ENCODE results near the gene MDP1. TPM values are rescaled to one million over a fixed set of nuclear protein-coding genes. Genes with fewer than 3 reads are reported as not detected.
"Not testable (repeated sequence)": the region's sequence is repeated elsewhere in the genome, so short reads cannot be mapped to it uniquely, and the experiment has no call there.

The MDP1 gene
- total RNA-seq, 1 donor from 2014 or later = 13.8 TPM

DNA sequence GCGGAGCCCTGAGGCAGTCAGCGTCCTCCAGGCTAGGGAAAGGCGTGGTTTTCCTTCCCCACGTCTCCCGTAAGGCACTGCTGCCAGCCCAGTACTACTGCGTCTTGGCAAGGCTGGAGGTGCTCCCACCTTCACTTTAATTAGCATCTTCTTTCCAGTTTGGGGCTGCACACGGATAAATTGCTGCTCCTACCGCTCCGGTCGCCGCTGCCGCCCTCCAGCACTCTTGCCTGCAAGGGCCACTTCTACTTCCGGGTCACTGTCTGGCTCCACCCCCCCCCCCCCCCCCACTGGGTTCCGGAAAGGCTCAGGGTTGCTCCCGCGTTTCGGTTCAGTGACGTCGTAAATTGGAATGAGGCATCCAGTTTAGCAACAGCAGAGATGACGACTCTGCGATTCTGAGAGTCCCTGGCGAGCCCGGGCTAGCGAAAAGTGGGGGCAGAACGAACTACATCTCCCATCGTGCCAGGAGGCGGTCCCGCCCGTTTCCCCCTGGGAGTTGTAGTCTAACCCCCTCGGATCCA, 16.3 kb upstream of the MDP1 start, which contains the start of gene NEDD8:
Gene NEDD8, minus strand, starts transcription at position 247 of the 524 bp plus-strand sequence. Its CDS starts 100 bp downstream, at position 147.
- intact Hi-C loops (cut with micrococcal nuclease) = loop anchor here (1.0 to 2.0 kb wide), 6 partner anchors 10 to 210 kb away; partner anchors contain the start of genes EMC9, IPO4, MDP1 and RABGGTA

DNA sequence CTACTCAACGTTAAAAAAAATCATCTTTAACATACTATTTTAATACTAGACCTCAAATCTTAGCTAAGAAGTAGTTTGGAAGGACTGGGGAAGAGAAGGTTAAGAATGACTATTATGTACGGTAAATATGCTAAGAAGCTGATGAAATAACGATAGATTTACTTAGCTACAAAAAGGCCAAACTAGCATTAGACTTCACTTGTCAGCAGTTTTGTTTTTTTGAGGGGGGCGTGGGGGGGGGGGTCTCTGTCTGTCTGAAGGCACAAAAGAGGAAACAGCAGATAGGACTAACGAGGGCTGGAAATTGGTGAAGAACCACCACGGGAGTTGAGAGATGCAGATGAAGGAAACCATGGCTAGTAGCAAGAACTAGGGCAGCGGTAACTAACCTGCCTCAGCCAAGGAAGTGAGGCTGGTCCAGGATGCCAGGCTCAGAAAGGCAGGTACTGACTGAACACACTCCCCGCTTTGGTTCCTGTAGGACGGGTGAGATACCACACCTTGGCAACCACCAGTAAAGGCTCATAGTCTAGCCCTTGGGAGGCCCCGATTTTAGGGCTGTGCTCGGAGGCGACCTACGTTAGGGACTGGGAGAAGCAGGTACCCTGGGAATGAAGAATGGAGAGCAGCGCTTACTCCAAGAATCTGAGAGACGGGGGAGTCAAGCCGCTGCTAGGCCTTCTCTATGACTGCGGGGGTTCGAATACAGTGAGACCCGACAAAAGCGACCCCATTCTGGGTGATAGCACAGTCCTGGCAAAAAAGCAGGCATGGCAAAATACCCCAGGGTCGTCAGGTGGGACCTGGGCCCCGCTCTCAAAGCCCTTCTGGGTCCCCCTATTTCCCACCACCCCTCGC, 15.6 kb upstream of the MDP1 start:
- intact Hi-C loops (cut with micrococcal nuclease) = loop anchor here (1.0 to 2.0 kb wide), 6 partner anchors 11 to 211 kb away; partner anchors contain the start of genes EMC9, IPO4, MDP1 and RABGGTA

DNA sequence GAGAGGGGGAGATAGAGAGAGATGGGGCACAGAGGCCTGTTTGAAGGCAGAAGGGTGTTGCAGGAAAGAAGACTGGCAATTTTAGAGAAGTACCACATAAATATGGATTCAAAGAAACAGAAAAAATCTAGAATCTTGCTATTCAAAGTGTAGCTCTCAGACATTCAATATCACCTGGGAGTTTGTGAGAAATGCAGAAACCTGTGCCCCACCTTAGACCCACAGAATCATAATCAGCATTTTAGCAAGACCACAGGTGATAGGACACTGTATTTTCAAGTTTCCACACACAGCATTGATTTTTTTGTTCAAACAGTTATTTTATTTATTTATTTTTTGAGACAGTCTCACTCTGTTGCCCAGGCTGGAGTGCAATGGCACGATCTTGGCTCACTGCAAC, 13.0 kb upstream of the MDP1 start:
- intact Hi-C loops (cut with micrococcal nuclease) = no loop called here

DNA sequence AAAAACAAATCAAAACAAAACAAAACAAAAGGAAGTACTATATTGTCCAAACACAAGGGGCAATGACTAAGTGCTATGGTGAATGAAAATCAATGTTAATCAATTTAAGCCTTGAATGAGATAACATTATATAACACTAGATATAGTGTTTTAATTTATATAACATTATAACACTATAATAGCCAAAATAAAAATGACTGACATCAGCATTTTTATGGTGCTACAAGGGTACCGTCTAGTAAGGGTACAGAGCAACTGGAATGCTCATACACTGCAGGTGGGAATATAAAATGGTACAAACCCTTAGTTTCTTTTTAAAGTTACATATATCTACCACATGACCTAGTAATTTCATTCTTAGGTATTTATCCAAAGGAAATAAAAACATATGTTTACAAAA, 10.6 kb upstream of the MDP1 start:
- intact Hi-C loops (cut with micrococcal nuclease) = no loop called here

DNA sequence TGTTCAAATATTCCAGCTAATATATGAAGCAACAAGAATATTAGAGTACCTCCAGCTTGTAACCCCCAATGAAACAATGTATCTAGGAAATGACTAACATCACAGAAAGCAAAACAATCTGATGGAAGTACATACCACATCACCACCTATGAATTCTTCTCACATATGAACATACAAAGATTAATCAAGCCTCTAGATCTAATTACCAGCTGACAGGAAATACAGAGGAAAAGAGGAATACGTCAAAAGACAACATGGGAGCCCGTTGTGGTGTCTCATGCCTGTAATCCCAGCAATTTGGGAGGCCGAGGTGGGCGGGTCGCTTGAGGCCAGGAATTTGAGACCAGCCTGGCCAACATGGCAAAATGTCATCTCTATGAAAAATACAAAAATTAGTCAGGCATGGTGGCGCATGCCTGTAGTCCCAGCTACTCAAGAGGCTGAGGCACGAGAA, 8.8 kb upstream of the MDP1 start:
- intact Hi-C loops (cut with micrococcal nuclease) = no loop called here

DNA sequence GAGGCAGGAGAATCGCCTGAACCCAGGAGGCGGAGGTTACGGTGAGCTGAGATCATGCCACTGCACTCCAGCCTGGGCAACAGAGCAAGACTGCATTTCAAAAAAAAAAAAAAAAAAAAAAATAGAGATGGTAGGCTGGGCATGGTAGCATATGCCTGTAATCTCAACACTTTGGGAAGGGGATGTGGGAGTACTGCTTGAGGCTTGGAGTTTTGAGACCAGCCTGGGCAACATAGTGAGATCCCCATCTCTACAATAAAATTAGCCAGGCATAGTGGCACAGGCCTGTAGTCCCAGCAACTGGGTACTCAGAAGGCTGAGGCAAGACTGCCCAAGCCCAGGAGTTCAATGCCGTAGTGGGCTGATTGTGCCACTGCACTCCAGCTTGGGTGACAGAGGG, 7.1 kb upstream of the MDP1 start:
- intact Hi-C loops (cut with micrococcal nuclease) = not testable (repeated sequence)

DNA sequence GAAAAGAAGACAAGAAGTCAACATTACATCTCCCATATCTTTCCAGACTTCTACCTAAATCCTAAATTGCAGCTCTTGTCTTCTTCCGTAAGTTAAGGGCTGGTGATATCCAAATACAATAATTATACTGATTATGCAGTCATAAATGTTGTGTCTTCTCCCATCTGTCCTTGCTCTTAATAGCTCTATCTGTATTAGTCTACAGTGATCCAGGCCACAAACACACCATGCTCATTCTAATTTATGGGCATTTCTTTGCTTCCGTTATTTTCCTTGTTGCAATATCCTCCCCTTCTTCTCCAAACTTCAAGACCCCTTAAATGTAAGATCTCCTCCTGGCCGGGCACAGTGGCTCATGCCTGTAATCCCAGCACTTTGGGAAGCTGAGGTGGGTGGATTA, 3.7 kb upstream of the MDP1 start:
- intact Hi-C loops (cut with micrococcal nuclease) = no loop called here

DNA sequence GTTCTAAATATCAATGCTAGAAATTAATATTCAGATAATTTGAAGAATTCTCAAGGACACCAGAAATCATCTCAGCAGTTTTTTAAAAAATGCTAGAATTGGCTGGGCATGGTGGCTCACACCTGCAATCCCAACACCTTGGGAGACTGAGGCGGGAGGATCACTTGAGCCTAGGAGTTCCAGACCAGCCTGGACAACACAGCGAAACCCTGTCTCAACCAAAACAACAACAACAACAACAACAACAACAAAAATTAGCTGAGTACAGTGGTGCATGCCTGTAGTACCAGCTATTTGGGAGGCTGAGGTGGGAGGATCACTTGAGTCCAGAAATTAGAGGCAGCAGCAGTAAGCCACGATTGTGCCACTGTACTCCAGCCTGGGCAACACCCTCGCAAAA, 3.2 kb upstream of the MDP1 start:
- intact Hi-C loops (cut with micrococcal nuclease) = no loop called here

DNA sequence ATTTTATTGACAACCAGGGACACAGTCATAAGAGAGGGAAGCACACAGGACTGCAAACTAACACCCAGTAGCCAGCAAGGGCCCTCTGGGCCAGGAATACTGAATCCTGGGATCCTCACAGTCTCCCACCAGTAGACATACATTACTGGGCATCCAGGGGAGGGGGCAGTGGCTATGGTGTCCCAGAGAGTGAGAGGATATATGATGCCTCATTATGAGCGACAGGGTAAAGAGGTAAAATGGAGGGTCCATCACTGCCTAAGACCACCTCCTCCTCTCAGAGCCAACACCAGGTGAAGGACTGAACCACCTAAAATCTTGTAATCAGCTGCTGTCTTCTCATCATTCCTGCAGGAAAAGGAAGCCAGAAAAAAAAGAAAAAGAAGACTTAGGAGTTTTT, 1.0 kb upstream of the MDP1 start:
- intact Hi-C loops (cut with micrococcal nuclease) = loop anchor here (1.0 kb wide), 5 partner anchors 15 to 116 kb away; partner anchors contain the start of genes DHRS1, GMPR2, NEDD8 and NOP9

DNA sequence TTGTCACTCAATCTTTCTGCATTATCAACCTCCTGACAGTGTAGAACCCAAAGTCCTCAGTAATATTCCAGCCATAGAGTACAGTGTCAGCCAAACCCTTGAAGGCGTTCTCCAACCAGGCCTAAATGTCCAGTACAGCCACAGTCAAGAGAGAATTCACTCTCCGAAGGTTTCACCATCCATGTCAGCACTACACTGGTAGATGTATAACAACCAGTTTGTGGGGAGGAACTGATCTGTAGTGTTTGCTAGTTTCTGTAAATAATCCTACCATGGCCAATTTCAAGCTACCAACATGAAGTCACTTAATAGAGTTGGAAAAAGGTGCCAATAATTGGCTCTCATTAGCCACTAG, 456 bp upstream of the MDP1 start:
- intact Hi-C loops (cut with micrococcal nuclease) = loop anchor here (1.0 kb wide), 5 partner anchors 16 to 117 kb away; partner anchors contain the start of genes DHRS1, GMPR2, NEDD8 and NOP9

DNA sequence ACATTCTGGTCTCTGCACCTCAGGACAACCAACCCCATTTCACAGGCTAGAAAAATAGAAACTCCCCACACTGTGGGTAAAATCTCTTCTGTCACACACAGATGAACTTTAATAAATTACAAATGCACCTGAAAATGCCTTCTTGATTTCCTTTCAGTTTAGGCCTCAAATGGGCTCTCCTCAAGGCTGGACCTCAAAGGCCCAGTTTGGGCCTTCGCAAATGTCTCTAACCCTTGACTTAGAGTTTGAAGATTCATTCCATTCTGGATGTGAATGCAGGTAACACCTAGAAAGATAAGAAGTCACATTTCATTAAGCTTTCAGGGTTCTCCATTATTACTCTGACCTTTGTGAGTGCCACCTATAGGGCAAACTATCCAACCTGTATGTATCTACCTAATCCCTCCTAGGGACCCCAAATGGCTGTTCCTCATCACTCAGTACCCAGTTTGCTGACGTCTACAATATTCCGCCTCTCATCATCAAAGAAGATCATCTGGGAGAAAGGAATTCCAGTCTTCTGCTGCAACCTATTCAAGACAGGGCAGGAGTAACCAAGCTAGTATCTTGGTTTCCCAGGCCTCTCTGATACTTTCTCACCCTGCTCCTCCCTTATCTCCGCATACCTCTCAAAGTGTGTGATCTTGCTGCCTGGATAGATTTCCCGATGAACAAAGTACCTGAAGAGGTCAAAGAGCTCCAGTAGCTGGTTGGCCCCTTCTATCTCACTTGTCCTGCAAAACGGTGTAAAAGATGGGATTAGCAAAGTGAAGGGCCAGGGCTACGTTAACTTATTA, 1.8 kb downstream of the MDP1 start:
- intact Hi-C loops (cut with micrococcal nuclease) = loop anchor here (1.0 kb wide), 7 partner anchors 19 to 228 kb away; partner anchors contain the start of genes DCAF11, IPO4, IRF9 and LTB4R

DNA sequence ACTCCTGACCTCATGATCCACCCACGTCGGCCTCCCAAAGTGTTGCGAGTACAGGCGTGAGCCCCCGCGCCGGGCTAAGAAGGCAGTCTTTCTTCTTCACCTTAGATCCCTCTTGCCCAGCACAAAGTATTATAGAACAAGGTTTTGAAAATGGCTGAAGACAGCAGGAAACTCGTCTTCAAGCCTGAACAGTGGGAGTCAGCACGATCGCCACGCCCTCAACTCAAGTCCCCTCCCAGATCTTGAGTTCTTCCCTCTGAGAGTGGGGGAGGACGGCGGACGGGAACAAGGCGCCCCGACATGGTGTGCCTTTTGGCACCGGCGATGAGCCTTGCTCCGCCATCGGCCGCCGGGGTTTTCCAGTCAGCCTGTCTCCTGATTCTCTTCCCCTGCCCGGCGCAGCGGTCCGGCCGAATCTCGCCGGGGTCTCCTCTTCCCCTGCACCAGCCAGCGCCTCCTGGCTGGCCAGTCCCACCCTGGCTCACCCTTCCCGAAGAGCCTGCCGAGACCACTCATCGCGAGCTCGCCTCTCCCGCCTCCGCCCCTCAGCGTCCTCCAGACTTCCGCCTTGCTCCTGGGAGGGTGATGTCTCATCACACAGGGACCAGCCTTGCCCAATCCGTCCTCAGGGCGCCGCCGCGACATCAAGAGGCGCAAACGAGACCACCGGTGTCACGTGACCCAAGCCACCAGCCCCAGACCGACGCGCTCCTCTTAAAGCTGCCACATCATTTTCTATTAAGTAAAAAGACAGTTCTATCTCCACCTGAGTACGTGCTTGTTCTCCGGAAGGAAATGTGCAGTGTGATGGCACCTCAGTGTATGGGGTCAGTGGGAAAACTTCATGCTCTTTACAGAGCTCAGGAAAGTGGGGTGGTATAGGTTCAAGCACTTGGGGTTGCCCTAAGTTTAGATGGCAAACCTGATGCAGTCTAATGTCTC, 2.7 kb downstream of the MDP1 start, which contains the start of gene CHMP4A:
Gene CHMP4A, minus strand, starts transcription at position 565 of the 942 bp plus-strand sequence. Its CDS starts 49 bp downstream, at position 516.
- intact Hi-C loops (cut with micrococcal nuclease) = loop anchor here (1.0 kb wide), 7 partner anchors 18 to 229 kb away; partner anchors contain the start of genes DCAF11, IPO4, IRF9 and LTB4R

DNA sequence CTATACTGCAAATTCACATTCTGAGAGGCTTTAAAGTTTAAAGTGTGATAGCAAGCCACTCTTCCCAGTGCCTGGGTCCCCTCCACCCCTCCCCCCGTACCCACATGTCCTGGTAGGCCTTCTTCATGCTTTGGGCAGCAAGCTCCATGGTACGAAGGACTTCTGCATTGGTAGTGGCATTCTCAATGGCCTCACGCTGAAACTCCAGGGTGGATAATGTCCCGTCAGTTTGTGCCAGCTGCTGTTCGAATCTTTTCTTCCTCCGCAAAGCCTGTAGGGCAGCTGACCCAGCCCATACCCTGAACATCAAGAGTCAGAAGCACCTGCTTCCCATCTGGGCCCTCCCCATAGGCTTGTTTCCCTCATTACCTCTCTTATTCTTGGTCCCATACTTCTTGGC, 4.6 kb downstream of the MDP1 start:
- intact Hi-C loops (cut with micrococcal nuclease) = no loop called here

DNA sequence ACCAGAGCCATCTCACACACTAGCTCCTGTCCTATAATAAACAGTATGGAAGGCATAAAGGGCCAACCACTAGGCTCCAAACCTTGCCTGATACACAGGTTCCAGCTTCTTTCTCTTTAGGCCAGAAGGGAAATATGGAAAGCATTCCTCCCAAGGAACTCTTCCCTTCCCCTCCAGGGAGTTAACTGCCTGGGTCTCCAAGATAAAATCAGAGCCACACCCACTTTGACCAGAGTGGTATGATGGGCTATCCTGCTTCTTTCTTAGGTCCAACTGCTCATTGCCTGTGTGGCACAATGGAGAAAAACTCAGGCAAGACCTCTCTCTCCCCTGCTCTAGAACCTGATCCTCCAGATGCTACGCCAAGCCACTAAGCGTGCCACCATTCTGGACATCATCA, 8.2 kb downstream of the MDP1 start:
- intact Hi-C loops (cut with micrococcal nuclease) = no loop called here

DNA sequence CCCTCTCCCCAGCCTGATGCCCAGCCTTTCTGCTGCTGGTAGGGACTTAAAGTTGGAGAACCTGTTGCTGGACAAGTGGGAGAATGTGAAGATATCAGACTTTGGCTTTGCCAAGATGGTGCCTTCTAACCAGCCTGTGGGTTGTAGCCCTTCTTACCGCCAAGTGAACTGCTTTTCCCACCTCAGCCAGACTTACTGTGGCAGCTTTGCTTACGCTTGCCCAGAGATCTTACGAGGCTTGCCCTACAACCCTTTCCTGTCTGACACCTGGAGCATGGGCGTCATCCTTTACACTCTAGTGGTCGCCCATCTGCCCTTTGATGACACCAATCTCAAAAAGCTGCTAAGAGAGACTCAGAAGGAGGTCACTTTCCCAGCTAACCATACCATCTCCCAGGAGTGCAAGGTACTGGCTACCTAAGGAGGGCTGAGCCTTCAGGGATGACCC, 8.7 kb downstream of the MDP1 start:
- intact Hi-C loops (cut with micrococcal nuclease) = no loop called here

DNA sequence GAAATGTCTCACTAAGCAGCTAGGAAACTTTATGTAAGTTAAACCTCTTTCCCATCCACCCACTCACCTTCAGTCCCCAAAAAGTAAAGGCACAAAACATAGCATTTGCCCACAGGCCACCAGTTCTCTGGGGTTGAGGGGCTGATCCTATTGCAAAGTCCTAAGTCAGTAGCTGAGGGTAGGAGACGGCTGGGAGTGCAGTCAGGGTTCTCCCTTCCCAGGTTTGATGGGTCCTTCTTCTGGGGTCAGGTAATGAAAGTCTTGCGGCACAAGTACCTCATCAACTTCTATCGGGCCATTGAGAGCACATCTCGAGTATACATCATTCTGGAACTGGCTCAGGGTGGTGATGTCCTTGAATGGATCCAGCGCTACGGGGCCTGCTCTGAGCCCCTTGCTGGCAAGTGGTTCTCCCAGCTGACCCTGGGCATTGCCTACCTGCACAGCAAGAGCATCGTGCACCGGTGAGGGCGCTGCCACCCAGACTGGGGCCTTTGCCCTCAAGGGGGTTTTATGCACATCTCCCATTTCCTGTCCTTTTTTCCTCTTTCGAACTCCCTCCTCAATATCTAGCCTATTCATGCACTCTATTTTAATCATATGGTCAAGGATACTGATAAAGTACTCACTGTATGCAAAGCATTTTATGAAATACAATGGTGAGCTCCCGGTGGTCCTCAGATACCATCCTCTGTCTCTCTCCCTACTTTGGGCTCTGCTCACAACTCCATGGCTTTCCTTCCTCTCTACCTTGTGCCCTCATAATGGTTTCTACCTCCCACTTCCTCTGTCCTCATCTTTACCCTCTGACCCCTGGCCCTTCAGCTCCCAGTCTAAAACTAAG, 9.4 kb downstream of the MDP1 start:
- intact Hi-C loops (cut with micrococcal nuclease) = no loop called here

DNA sequence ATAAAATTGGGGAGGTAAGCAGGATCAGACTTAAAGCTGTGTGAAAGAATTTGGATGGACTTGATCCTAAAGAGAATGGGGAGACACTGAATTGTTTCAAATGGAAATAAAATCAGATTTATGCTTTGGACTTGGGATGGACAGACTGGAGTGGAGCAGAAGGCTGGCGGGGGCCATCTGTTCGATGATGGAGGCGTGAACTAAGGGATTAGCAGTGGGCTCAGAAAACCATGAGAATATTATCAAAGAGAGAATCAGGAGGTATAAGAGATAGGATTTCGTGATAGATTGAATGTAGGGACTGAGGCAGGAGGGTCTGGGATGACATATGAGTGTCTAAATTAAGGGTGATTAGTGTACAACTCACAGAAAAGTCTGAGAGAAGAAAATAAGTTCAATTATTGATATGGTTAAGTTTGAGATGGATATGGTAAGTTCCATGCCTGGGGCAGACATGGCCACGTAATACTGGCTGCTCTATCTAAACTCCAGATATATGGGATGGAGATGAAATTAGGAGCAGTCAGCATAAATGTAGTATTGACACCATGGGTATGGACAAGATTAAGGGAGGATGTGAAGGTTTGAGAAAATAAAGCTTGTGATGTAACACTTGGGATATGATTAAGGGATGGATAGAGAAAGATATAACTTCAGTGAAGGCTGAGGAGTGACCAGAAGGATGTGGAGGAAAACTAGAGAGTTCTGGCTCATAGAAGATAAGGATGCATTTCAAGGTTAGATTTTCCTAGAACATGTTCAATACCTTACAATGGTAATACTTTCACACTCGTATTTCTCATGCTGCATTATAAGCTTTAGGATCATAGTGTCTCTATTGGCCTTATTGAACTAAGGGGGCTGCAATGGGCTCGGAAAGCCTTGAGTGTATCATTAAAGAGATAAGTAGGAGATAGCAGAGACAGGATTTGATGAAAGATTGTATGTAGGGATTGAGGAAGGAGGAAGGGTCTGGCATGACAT, 11.4 kb downstream of the MDP1 start:
- intact Hi-C loops (cut with micrococcal nuclease) = no loop called here
